Neuronal stem cell (in vitro differentiated cells): ENCODE measurements around the gene GJB1.

Experiments used
- DNase-seq: peaks from one replicate; pipeline ENCODE4 v3.0.0-alpha.2; 2013; ENCODE audit warnings: low spot score
- H2AFZ ChIP-seq: one replicate; pipeline ENCODE4 v1.6.1; 2013; ENCODE audit warnings: mild to moderate bottlenecking, low read length, inconsistent platforms
- H2AK5ac ChIP-seq: 2 replicates; pipeline ENCODE4 v1.6.1; 2013; ENCODE audit warnings: low read depth, mild to moderate bottlenecking, inconsistent platforms, low read length, moderate library complexity, mixed read lengths
- H2BK120ac ChIP-seq: 2 replicates; pipeline ENCODE4 v1.6.1; 2013; ENCODE audit warnings: low read depth, mild to moderate bottlenecking, inconsistent platforms, low read length, moderate library complexity, mixed read lengths
- H2BK12ac ChIP-seq: one replicate; pipeline ENCODE4 v1.6.1; 2013; ENCODE audit warnings: low read length, inconsistent platforms
- H2BK15ac ChIP-seq: 2 replicates; pipeline ENCODE4 v1.6.1; 2013; ENCODE audit warnings: mild to moderate bottlenecking, low read length, inconsistent platforms, mixed read lengths
- H2BK5ac ChIP-seq: one replicate; pipeline ENCODE4 v1.6.1; 2013; ENCODE audit warnings: inconsistent platforms, mild to moderate bottlenecking, low read length, moderate library complexity
- H3K14ac ChIP-seq: one replicate; pipeline ENCODE4 v1.6.1; 2013; ENCODE audit warnings: low read length, inconsistent platforms
- H3K18ac ChIP-seq: 2 replicates; pipeline ENCODE4 v1.6.1; 2013; ENCODE audit warnings: low read length, inconsistent platforms
- H3K23ac ChIP-seq: 2 replicates; pipeline ENCODE4 v1.6.1; 2013; ENCODE audit warnings: low read depth, mild to moderate bottlenecking, mixed read lengths, low read length, inconsistent platforms; ENCODE audit not compliant: poor library complexity
- H3K27ac ChIP-seq: replicated peaks from 3 replicates; pipeline ENCODE4 v1.5.1; 2013; ENCODE audit warnings: low read length, inconsistent platforms
- H3K27me3 ChIP-seq, 3 experiments: 2 replicates each; pipeline ENCODE4 v1.6.1; 2013; ENCODE audit warnings: low read length in 3 of 3, mild to moderate bottlenecking in 2 of 3, inconsistent platforms in 1 of 3, low read depth in 1 of 3, mixed read lengths in 1 of 3, moderate library complexity in 1 of 3; ENCODE audit not compliant: control insufficient read depth in 3 of 3, insufficient read depth in 3 of 3
- H3K36me3 ChIP-seq, 2 donors: replicated peaks in 1 of 2; 2 replicates each; pipeline ENCODE4 v1.6.1; 2013; ENCODE audit warnings: low read length in 2 of 2; ENCODE audit not compliant: control insufficient read depth in 2 of 2, insufficient read depth in 2 of 2
- H3K4ac ChIP-seq: 2 replicates; pipeline ENCODE4 v1.6.1; 2013; ENCODE audit warnings: inconsistent platforms, mild to moderate bottlenecking, low read length, moderate library complexity
- H3K4me1 ChIP-seq, 2 donors: 1 replicate in 1 of 2; 2 replicates in 1 of 2; pipeline ENCODE4 v1.6.1; 2013; ENCODE audit warnings: low read length in 2 of 2, low read depth in 1 of 2; ENCODE audit not compliant: control insufficient read depth in 2 of 2, insufficient read depth in 1 of 2
- H3K4me2 ChIP-seq: one replicate; pipeline ENCODE4 v1.6.1; 2013; ENCODE audit warnings: mild to moderate bottlenecking, low read length, inconsistent platforms; ENCODE audit not compliant: insufficient read depth, poor library complexity, severe bottlenecking
- H3K4me3 ChIP-seq, 2 donors: 2 replicates each; pipeline ENCODE4 v1.5.1; 2013; ENCODE audit warnings: low read length in 2 of 2, mild to moderate bottlenecking in 2 of 2, inconsistent platforms in 1 of 2, moderate library complexity in 1 of 2
- H3K79me1 ChIP-seq: one replicate; pipeline ENCODE4 v1.6.1; 2013; ENCODE audit warnings: low read depth, mild to moderate bottlenecking, inconsistent platforms, low read length, moderate library complexity
- H3K9ac ChIP-seq: one replicate; pipeline ENCODE4 v1.6.1; 2013; ENCODE audit warnings: mild to moderate bottlenecking, low read depth, low read length, inconsistent platforms; ENCODE audit not compliant: poor library complexity
- H3K9me3 ChIP-seq, 2 donors: replicated peaks in 1 of 2; 2 replicates each; pipeline versions ENCODE3 to v1.6.1; 2013; ENCODE audit warnings: low read length in 2 of 2, mild to moderate bottlenecking in 2 of 2, inconsistent platforms in 1 of 2, low read depth in 1 of 2, mixed read lengths in 1 of 2, moderate library complexity in 1 of 2; ENCODE audit not compliant: control insufficient read depth in 2 of 2, insufficient read depth in 1 of 2
- H4K8ac ChIP-seq: one replicate; pipeline ENCODE4 v1.6.1; 2013; ENCODE audit warnings: low read depth, mild to moderate bottlenecking, inconsistent platforms, low read length, moderate library complexity
- H4K91ac ChIP-seq: one replicate; pipeline ENCODE4 v1.6.1; 2013; ENCODE audit warnings: low read length, low read depth, mild to moderate bottlenecking, inconsistent platforms; ENCODE audit not compliant: poor library complexity
- WGBS, 2 donors: extraction: QIAGEN DNeasy Blood & Tissue Kit; methylation state at CpG; one replicate each; pipeline ENCODE4 v1.1.7; 2013; ENCODE audit warnings: missing lambda C conversion rate in 2 of 2, mixed read lengths in 1 of 2; ENCODE audit not compliant: insufficient read length in 2 of 2, insufficient replicate concordance in 1 of 2; ENCODE audit errors: extremely low coverage in 2 of 2; 5-methylcytosine and 5-hydroxymethylcytosine counted together

The GJB1 gene

DNA sequence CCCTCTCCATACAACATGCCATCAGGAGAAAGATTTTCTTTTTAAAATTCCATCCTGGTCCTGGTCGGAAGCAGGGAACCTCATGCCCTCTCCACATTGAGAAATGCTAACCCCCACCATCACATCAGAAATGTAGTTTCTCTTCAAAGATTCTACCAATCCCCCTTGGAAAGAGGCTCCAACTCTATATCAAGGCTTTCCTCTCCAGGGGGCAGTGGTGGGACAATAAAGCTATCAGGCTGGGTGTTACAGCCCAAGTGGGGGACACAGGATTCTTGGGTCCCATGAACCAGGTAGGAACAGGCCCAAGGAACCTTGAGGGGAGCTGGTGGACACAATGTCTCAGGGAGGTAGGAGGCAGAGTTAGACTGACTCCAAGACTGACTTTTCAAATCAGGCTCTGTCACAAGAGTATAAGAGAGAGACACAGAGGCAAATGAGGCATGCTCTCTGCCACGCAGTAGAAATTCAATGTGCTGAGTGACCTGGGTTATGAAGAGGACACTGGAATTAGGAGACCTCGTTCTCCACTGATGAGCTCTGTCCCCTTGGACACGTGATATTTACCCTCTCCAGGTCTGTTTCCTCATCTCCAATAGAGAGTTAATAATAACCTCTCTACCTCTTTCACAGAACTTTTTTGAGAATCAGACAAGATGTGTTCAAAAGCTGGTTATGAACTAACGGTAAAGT lies 4.5 kb downstream of the GJB1 start:
- no peak overlapping the region for H4K91ac ChIP-seq
- H3K36me3 ChIP-seq = no peaks in the 10 kb centered on the region
- no peak for DNase-seq
- no peak overlapping the region for H3K4ac ChIP-seq
- no peak overlapping the region for H2BK15ac ChIP-seq
- no CpG with 5 or more reads among the region's 5 CpGs for WGBS, 2 donors
- peaks cover 4 to 11% of the 10 kb centered on the region in 2 donors for H3K4me1 ChIP-seq
- H2BK12ac ChIP-seq = no peak overlapping the region
- H3K4me2 ChIP-seq = no peak overlapping the region
- H2AK5ac ChIP-seq = no peak overlapping the region
- no peak overlapping the region for H2BK120ac ChIP-seq
- no peak overlapping the region for H4K8ac ChIP-seq
- no peaks in the 10 kb centered on the region for H3K27me3 ChIP-seq
- no peak overlapping the region for H3K18ac ChIP-seq
- H3K27ac ChIP-seq = no peak overlapping the region
- no peak overlapping the region for H3K9ac ChIP-seq
- H3K9me3 ChIP-seq = no peaks in the 10 kb centered on the region
- H3K79me1 ChIP-seq = no peaks in the 10 kb centered on the region
- no peak overlapping the region for H2BK5ac ChIP-seq
- H3K23ac ChIP-seq = no peak overlapping the region
- no peak overlapping the region for H3K14ac ChIP-seq
- H3K4me3 ChIP-seq = no peak overlapping the region
- no peak overlapping the region for H2AFZ ChIP-seq

GRCh38 chrX:71228063-71228642 lies 5.1 kb downstream of the GJB1 start:
- no peaks in the 10 kb centered on the region for H3K27me3 ChIP-seq
- WGBS, 2 donors = no CpG with 5 or more reads among the region's 1 CpG
- H3K79me1 ChIP-seq = no peaks in the 10 kb centered on the region
- H4K91ac ChIP-seq = no peak overlapping the region
- H3K4me3 ChIP-seq = no peak overlapping the region
- H2AFZ ChIP-seq = no peak overlapping the region
- no peak overlapping the region for H2BK5ac ChIP-seq
- H2BK15ac ChIP-seq = no peak overlapping the region
- H3K9ac ChIP-seq = no peak overlapping the region
- no peak overlapping the region for H2BK120ac ChIP-seq
- no peak overlapping the region for H3K18ac ChIP-seq
- no peak overlapping the region for H3K4ac ChIP-seq
- H2BK12ac ChIP-seq = no peak overlapping the region
- no peak overlapping the region for H3K27ac ChIP-seq
- H3K36me3 ChIP-seq = no peaks in the 10 kb centered on the region
- H2AK5ac ChIP-seq = no peak overlapping the region
- no peak overlapping the region for H3K23ac ChIP-seq
- H4K8ac ChIP-seq = no peak overlapping the region
- H3K14ac ChIP-seq = no peak overlapping the region
- H3K9me3 ChIP-seq = no peaks in the 10 kb centered on the region
- H3K4me1 ChIP-seq = peaks cover 4 to 11% of the 10 kb centered on the region in 2 donors
- no peak overlapping the region for H3K4me2 ChIP-seq
- DNase-seq = no peak

DNA sequence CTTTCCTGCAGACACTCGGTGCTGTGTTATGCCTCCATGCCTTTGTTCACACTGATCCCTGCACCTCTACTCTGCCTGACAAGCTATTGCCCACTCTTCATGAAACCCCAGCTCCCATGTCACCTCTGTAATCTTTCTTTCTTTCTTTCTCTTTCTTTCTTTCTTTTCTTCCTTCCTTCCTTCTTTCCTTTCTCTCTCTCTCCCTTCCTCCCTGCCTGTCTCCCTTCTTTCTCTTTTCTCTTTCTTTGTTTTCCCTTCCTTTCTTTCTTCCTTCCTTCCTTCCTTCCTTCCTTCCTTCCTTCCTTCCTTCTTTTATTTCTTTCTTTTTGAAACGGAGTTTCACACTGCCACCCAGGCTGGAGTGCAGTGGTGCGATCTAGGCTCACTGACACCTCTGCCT lies 12.5 kb downstream of the GJB1 start:
- H3K4ac ChIP-seq = no peak overlapping the region
- no peak overlapping the region for H2AFZ ChIP-seq
- no peaks in the 10 kb centered on the region for H3K9me3 ChIP-seq
- H3K27ac ChIP-seq = no peak overlapping the region
- H2BK120ac ChIP-seq = no peak overlapping the region
- no CpG with 5 or more reads among the region's 3 CpGs for WGBS, 2 donors
- no peaks in the 10 kb centered on the region for H3K27me3 ChIP-seq
- no peak overlapping the region for H3K4me2 ChIP-seq
- no peak overlapping the region for H3K23ac ChIP-seq
- no peak overlapping the region for H3K18ac ChIP-seq
- no peak for DNase-seq
- H3K4me1 ChIP-seq = no peaks in the 10 kb centered on the region
- no peaks in the 10 kb centered on the region for H3K79me1 ChIP-seq
- H3K9ac ChIP-seq = no peak overlapping the region
- H2BK12ac ChIP-seq = no peak overlapping the region
- no peak overlapping the region for H3K4me3 ChIP-seq
- H2AK5ac ChIP-seq = no peak overlapping the region
- no peak overlapping the region for H4K8ac ChIP-seq
- no peak overlapping the region for H2BK15ac ChIP-seq
- H2BK5ac ChIP-seq = no peak overlapping the region
- no peak overlapping the region for H3K14ac ChIP-seq
- peaks cover 2 to 14% of the 10 kb centered on the region in 2 donors for H3K36me3 ChIP-seq
- H4K91ac ChIP-seq = no peak overlapping the region

GRCh38 chrX:71236836-71237235 lies 13.8 kb downstream of the GJB1 start:
- no peaks in the 10 kb centered on the region for H3K4me1 ChIP-seq
- no peak overlapping the region for H3K4me3 ChIP-seq
- H3K9me3 ChIP-seq = no peaks in the 10 kb centered on the region
- no peak overlapping the region for H2BK120ac ChIP-seq
- H3K18ac ChIP-seq = no peak overlapping the region
- no peak overlapping the region for H2AFZ ChIP-seq
- no peak overlapping the region for H3K9ac ChIP-seq
- H3K4ac ChIP-seq = no peak overlapping the region
- H3K4me2 ChIP-seq = no peak overlapping the region
- H2BK5ac ChIP-seq = no peak overlapping the region
- H3K36me3 ChIP-seq = peaks cover 9 to 28% of the 10 kb centered on the region in 2 donors
- H2AK5ac ChIP-seq = no peak overlapping the region
- no peak overlapping the region for H3K23ac ChIP-seq
- no peaks in the 10 kb centered on the region for H3K79me1 ChIP-seq
- H3K27ac ChIP-seq = no peak overlapping the region
- H3K14ac ChIP-seq = no peak overlapping the region
- H4K91ac ChIP-seq = no peak overlapping the region
- H3K27me3 ChIP-seq = no peaks in the 10 kb centered on the region
- H2BK12ac ChIP-seq = no peak overlapping the region
- no peak overlapping the region for H4K8ac ChIP-seq
- DNase-seq = no peak
- no peak overlapping the region for H2BK15ac ChIP-seq
- no CpG with 5 or more reads among the region's 1 CpG for WGBS, 2 donors
